Measurements from ENCODE around the gene NCKAP5L.

Gene NCKAP5L

GRCh38 chr12:49821373-49822287, 6.6 kb downstream of the NCKAP5L start:
- no peak for DNase-seq

- DNase-seq: no peak
These were observed 8.4 kb downstream of the NCKAP5L start for GRCh38 chr12:49819786-49820185.

- no peak for DNase-seq
These were observed 9.8 kb downstream of the NCKAP5L start for GRCh38 chr12:49818241-49818895.

GRCh38 chr12:49813131-49813530, 15.1 kb downstream of the NCKAP5L start:
- no peak for DNase-seq

GRCh38 chr12:49811961-49812401, 16.2 kb downstream of the NCKAP5L start:
- DNase-seq: no peak

GRCh38 chr12:49811136-49811535, 17.1 kb downstream of the NCKAP5L start:
- DNase-seq: no peak

GRCh38 chr12:49809906-49810389, 18.3 kb downstream of the NCKAP5L start:
- DNase-seq: no peak

GRCh38 chr12:49809381-49809905, 18.8 kb downstream of the NCKAP5L start:
- DNase-seq: no peak

GRCh38 chr12:49808686-49809380, 19.4 kb downstream of the NCKAP5L start:
- no peak for DNase-seq

GRCh38 chr12:49807991-49808580, 20.1 kb downstream of the NCKAP5L start:
- no peak for DNase-seq

- no peak for DNase-seq
These were observed 21.3 kb downstream of the NCKAP5L start for GRCh38 chr12:49806877-49807276.

GRCh38 chr12:49806321-49806813, 21.8 kb downstream of the NCKAP5L start:
- DNase-seq: no peak

GRCh38 chr12:49805409-49805808, 22.8 kb downstream of the NCKAP5L start:
- DNase-seq: no peak

GRCh38 chr12:49804821-49805220, 23.4 kb downstream of the NCKAP5L start:
- no peak for DNase-seq

GRCh38 chr12:49803693-49804450, 24.3 kb downstream of the NCKAP5L start:
- DNase-seq: no peak

GRCh38 chr12:49801141-49802063, 26.8 kb downstream of the NCKAP5L start:
- no peak for DNase-seq

- DNase-seq: no peak
These were observed 27.6 kb downstream of the NCKAP5L start for GRCh38 chr12:49800421-49801140.

- no peak for DNase-seq
These were observed 29.3 kb downstream of the NCKAP5L start for GRCh38 chr12:49798934-49799333.

GRCh38 chr12:49798248-49798647, 30.0 kb downstream of the NCKAP5L start:
- no peak for DNase-seq

- DNase-seq: no peak
These were observed 30.8 kb downstream of the NCKAP5L start for GRCh38 chr12:49797449-49797776.

Measured in CD4-positive, alpha-beta T cell treated with Interleukin-17A for 4 hours (primary cell).